HCT116 (cell line): ENCODE measurements around the gene CHST8.

Source experiments
- EGR1 ChIP-seq: IDR thresholded peaks from 2 replicates; pipeline ENCODE4 v1.6.1; 2012; ENCODE audit warnings: low read depth
- EZH2 ChIP-seq: fragments of 200-600 bp; sonication (generic); IDR thresholded peaks from 2 replicates; pipeline ENCODE4 v1.6.1; 2017; ENCODE audit warnings: antibody characterized with exemption, mixed run types
- POLR2A ChIP-seq: IDR thresholded peaks from 2 replicates; pipeline ENCODE4 v1.7.0; 2011; ENCODE audit warnings: borderline replicate concordance; ENCODE audit not compliant: insufficient read depth, insufficient read length; ENCODE audit errors: extremely low read depth
- RAD21 ChIP-seq: IDR thresholded peaks from 2 replicates; pipeline ENCODE4 v1.6.1; 2012; ENCODE audit warnings: low read depth, mild to moderate bottlenecking
- YY1 ChIP-seq: IDR thresholded peaks from 2 replicates; pipeline ENCODE4 v1.6.1; 2011; ENCODE audit warnings: low read length, low read depth, moderate library complexity, mild to moderate bottlenecking; ENCODE audit not compliant: insufficient replicate concordance; ENCODE audit errors: extremely low read depth
- TF ChIP-seq, protein P1 (sequence below), 3 experiments: fragments of 200-600 bp in 1 of 3; sonication (generic) in 1 of 3; IDR thresholded peaks in 2 of 3; conservative IDR thresholded peaks in 1 of 3; 2 replicates each; pipeline ENCODE4 v1.5.1; 2012 to 2017; ENCODE audit warnings: low read depth in 2 of 3, low read length in 2 of 3, antibody characterized with exemption in 1 of 3, borderline replicate concordance in 1 of 3, control low read depth in 1 of 3, mild to moderate bottlenecking in 1 of 3, mixed read lengths in 1 of 3, mixed run types in 1 of 3, moderate library complexity in 1 of 3; ENCODE audit not compliant: insufficient read depth in 1 of 3
- TF ChIP-seq, protein P2 (sequence below): IDR thresholded peaks from 2 replicates; pipeline ENCODE4 v1.6.1; 2012

DNA sequence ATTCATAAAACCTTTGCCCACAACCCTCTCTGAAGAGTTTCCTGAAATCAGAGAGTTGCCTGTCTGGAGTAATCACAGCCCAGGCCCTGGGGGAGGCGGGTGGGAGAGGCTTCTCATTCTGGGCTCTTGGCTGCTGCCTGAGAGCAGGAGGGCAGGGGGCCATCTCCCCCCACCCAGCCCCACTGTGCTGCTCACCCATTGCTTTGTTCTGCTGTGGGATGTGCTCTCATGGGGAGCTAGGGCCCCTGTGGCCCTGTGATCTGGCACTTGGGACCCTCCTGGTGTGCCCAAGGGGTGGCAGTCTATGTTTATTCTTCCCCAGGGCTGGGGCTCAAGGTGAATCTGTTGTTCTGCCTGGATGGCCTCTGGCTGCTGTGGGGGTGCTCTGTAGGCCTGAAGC is 181.0 kb downstream of the CHST8 start:
- TF ChIP-seq POLR2A: no peak
- TF ChIP-seq, protein P1, sequence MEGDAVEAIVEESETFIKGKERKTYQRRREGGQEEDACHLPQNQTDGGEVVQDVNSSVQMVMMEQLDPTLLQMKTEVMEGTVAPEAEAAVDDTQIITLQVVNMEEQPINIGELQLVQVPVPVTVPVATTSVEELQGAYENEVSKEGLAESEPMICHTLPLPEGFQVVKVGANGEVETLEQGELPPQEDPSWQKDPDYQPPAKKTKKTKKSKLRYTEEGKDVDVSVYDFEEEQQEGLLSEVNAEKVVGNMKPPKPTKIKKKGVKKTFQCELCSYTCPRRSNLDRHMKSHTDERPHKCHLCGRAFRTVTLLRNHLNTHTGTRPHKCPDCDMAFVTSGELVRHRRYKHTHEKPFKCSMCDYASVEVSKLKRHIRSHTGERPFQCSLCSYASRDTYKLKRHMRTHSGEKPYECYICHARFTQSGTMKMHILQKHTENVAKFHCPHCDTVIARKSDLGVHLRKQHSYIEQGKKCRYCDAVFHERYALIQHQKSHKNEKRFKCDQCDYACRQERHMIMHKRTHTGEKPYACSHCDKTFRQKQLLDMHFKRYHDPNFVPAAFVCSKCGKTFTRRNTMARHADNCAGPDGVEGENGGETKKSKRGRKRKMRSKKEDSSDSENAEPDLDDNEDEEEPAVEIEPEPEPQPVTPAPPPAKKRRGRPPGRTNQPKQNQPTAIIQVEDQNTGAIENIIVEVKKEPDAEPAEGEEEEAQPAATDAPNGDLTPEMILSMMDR (IDR thresholded peaks at IDR 0.05 in 2 of 3, conservative IDR thresholded peaks at IDR 0.05 in 1 of 3; ENCODE audit: borderline replicate concordance in 1 of 3, insufficient read depth in 1 of 3, low read depth in 2 of 3, low read length in 2 of 3): no peak
- no peak for TF ChIP-seq EZH2
- TF ChIP-seq RAD21: no peak
- TF ChIP-seq, protein P2, sequence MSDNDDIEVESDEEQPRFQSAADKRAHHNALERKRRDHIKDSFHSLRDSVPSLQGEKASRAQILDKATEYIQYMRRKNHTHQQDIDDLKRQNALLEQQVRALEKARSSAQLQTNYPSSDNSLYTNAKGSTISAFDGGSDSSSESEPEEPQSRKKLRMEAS: no peak
- no peak for TF ChIP-seq YY1
- TF ChIP-seq EGR1: no peak
